ENCODE measurements around the gene MLYCD. TPM values are rescaled to one million over a fixed set of nuclear protein-coding genes. Genes with fewer than 3 reads are reported as not detected.

MLYCD gene
- total and polyA plus RNA-seq, 4 donors: 3.7 to 24.4 (median 7.5) TPM

GRCh38 chr16:83920894-83921491 lies 22.1 kb downstream of the MLYCD start:
- Histone ChIP-seq H3K4me1 (ENCODE audit: control insufficient read depth in 4 of 4, insufficient read depth in 4 of 4, low read length in 3 of 4) (peaks cover 0 to 5% (median under 1%) of the 10 kb centered on the region in 4 donors), H3K4me3 (ENCODE audit: low read depth in 1 of 3, low read length in 3 of 3) (no peak overlapping the region), H3K27me3 (ENCODE audit: control insufficient read depth in 4 of 4, insufficient read depth in 4 of 4, low read length in 3 of 4) (no peaks in the 10 kb centered on the region), H3K27ac (ENCODE audit: low read depth in 1 of 2, low read length in 2 of 2) (no peak overlapping the region), H3K9ac (ENCODE audit: low read depth in 1 of 2, low read length in 2 of 2) (no peak overlapping the region), H3K9me3 (ENCODE audit: control insufficient read depth in 4 of 4, low read length in 3 of 4) (no peaks in the 10 kb centered on the region), H3K36me3 (ENCODE audit: control insufficient read depth in 4 of 4, insufficient read depth in 3 of 4, low read depth in 1 of 4, low read length in 3 of 4) (peaks cover 0 to 45% (median 22%) of the 10 kb centered on the region in 4 donors)
- 97% methylated on average over 2 of the region's 2 CpGs for WGBS
- no peak for DNase-seq (ENCODE audit: low spot score)
- TF ChIP-seq HNF4A (conservative IDR thresholded peaks at IDR 0.05) (no peak), RAD21 (IDR thresholded peaks at IDR 0.05) (no peak), MAX (IDR thresholded peaks at IDR 0.05) (no peak), TAF1 (conservative IDR thresholded peaks at IDR 0.05) (no peak), RXRA (IDR thresholded peaks at IDR 0.05) (no peak), HNF4G (IDR thresholded peaks at IDR 0.05) (no peak), NR2F2 (IDR thresholded peaks at IDR 0.05) (no peak), JUND (IDR thresholded peaks at IDR 0.05) (no peak), ATF3 (IDR thresholded peaks at IDR 0.05) (no peak)
- TF ChIP-seq, protein P1, sequence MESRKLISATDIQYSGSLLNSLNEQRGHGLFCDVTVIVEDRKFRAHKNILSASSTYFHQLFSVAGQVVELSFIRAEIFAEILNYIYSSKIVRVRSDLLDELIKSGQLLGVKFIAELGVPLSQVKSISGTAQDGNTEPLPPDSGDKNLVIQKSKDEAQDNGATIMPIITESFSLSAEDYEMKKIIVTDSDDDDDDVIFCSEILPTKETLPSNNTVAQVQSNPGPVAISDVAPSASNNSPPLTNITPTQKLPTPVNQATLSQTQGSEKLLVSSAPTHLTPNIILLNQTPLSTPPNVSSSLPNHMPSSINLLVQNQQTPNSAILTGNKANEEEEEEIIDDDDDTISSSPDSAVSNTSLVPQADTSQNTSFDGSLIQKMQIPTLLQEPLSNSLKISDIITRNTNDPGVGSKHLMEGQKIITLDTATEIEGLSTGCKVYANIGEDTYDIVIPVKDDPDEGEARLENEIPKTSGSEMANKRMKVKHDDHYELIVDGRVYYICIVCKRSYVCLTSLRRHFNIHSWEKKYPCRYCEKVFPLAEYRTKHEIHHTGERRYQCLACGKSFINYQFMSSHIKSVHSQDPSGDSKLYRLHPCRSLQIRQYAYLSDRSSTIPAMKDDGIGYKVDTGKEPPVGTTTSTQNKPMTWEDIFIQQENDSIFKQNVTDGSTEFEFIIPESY (IDR thresholded peaks at IDR 0.05): no peak
- TF ChIP-seq, protein P2, sequence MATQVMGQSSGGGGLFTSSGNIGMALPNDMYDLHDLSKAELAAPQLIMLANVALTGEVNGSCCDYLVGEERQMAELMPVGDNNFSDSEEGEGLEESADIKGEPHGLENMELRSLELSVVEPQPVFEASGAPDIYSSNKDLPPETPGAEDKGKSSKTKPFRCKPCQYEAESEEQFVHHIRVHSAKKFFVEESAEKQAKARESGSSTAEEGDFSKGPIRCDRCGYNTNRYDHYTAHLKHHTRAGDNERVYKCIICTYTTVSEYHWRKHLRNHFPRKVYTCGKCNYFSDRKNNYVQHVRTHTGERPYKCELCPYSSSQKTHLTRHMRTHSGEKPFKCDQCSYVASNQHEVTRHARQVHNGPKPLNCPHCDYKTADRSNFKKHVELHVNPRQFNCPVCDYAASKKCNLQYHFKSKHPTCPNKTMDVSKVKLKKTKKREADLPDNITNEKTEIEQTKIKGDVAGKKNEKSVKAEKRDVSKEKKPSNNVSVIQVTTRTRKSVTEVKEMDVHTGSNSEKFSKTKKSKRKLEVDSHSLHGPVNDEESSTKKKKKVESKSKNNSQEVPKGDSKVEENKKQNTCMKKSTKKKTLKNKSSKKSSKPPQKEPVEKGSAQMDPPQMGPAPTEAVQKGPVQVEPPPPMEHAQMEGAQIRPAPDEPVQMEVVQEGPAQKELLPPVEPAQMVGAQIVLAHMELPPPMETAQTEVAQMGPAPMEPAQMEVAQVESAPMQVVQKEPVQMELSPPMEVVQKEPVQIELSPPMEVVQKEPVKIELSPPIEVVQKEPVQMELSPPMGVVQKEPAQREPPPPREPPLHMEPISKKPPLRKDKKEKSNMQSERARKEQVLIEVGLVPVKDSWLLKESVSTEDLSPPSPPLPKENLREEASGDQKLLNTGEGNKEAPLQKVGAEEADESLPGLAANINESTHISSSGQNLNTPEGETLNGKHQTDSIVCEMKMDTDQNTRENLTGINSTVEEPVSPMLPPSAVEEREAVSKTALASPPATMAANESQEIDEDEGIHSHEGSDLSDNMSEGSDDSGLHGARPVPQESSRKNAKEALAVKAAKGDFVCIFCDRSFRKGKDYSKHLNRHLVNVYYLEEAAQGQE (IDR thresholded peaks at IDR 0.05): no peak
- TF ChIP-seq, protein P3, sequence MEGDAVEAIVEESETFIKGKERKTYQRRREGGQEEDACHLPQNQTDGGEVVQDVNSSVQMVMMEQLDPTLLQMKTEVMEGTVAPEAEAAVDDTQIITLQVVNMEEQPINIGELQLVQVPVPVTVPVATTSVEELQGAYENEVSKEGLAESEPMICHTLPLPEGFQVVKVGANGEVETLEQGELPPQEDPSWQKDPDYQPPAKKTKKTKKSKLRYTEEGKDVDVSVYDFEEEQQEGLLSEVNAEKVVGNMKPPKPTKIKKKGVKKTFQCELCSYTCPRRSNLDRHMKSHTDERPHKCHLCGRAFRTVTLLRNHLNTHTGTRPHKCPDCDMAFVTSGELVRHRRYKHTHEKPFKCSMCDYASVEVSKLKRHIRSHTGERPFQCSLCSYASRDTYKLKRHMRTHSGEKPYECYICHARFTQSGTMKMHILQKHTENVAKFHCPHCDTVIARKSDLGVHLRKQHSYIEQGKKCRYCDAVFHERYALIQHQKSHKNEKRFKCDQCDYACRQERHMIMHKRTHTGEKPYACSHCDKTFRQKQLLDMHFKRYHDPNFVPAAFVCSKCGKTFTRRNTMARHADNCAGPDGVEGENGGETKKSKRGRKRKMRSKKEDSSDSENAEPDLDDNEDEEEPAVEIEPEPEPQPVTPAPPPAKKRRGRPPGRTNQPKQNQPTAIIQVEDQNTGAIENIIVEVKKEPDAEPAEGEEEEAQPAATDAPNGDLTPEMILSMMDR (IDR thresholded peaks at IDR 0.05; ENCODE audit: low read depth, low read length, missing input control): no peak

- no peak for DNase-seq (ENCODE audit: low spot score)
- 91% methylated on average over 31 of the region's 31 CpGs for WGBS
- Histone ChIP-seq H3K9me3 (ENCODE audit: control insufficient read depth in 4 of 4, low read length in 3 of 4) (no peaks in the 10 kb centered on the region), H3K9ac (ENCODE audit: low read depth in 1 of 2, low read length in 2 of 2) (no peak overlapping the region), H3K36me3 (ENCODE audit: control insufficient read depth in 4 of 4, insufficient read depth in 3 of 4, low read depth in 1 of 4, low read length in 3 of 4) (peaks cover 0 to 27% (median 15%) of the 10 kb centered on the region in 4 donors), H3K4me1 (ENCODE audit: control insufficient read depth in 4 of 4, insufficient read depth in 4 of 4, low read length in 3 of 4) (peaks cover 2 to 31% (median 21%) of the 10 kb centered on the region in 4 donors), H3K4me3 (ENCODE audit: low read depth in 1 of 3, low read length in 3 of 3) (no peak overlapping the region), H3K27ac (ENCODE audit: low read depth in 1 of 2, low read length in 2 of 2) (no peak overlapping the region), H3K27me3 (ENCODE audit: control insufficient read depth in 4 of 4, insufficient read depth in 4 of 4, low read length in 3 of 4) (no peaks in the 10 kb centered on the region)
- no peak for TF ChIP-seq HNF4G (IDR thresholded peaks at IDR 0.05)
- no peak for TF ChIP-seq HNF4A (conservative IDR thresholded peaks at IDR 0.05)
- TF ChIP-seq NR2F2 (IDR thresholded peaks at IDR 0.05): no peak
- TF ChIP-seq, protein P3 (IDR thresholded peaks at IDR 0.05; ENCODE audit: low read depth, low read length, missing input control): no peak
- no peak for TF ChIP-seq EGR1 (IDR thresholded peaks at IDR 0.05; ENCODE audit: low read depth in 2 of 2)
- TF ChIP-seq SP1 (IDR thresholded peaks at IDR 0.05): no peak
- TF ChIP-seq, protein P2 (IDR thresholded peaks at IDR 0.05): no peak
- TF ChIP-seq GABPA (IDR thresholded peaks at IDR 0.05 in 1 of 2, conservative IDR thresholded peaks at IDR 0.05 in 1 of 2): no peak
These were observed 24.9 kb downstream of the MLYCD start for GRCh38 chr16:83923581-83924365.

All from liver (tissue), 9 donors.